Hepatocyte (in vitro differentiated cells): Measurements from ENCODE around the gene LONP2. TPM values are rescaled to one million over a fixed set of nuclear protein-coding genes. Genes with fewer than 3 reads are reported as not detected.

ENCODE experiments used
- DNase-seq: peaks from one replicate; pipeline ENCODE4 v3.0.0-alpha.2; 2016; ENCODE audit warnings: low spot score
- H2AFZ ChIP-seq: fragments of 200-600 bp; sonication (generic); 2 replicates; pipeline ENCODE4 v1.6.0; 2016; ENCODE audit warnings: antibody characterized with exemption, mild to moderate bottlenecking
- H3K27ac ChIP-seq: fragments of 200-600 bp; sonication (generic); 2 replicates; pipeline ENCODE4 v1.5.1; 2016; ENCODE audit warnings: mild to moderate bottlenecking
- H3K27me3 ChIP-seq: fragments of 200-600 bp; sonication (generic); 2 replicates; pipeline ENCODE4 v1.6.1; 2016
- H3K36me3 ChIP-seq: fragments of 200-600 bp; sonication (generic); replicated peaks from 2 replicates; pipeline ENCODE4 v1.5.1; 2016; ENCODE audit warnings: low read depth; ENCODE audit not compliant: insufficient read depth
- H3K4me1 ChIP-seq: fragments of 200-600 bp; sonication (generic); 2 replicates; pipeline ENCODE4 v1.5.1; 2016; ENCODE audit warnings: mild to moderate bottlenecking, moderate library complexity; ENCODE audit not compliant: insufficient read depth
- H3K4me2 ChIP-seq: fragments of 200-600 bp; sonication (generic); 2 replicates; pipeline ENCODE4 v1.6.0; 2016
- H3K4me3 ChIP-seq: fragments of 200-600 bp; sonication (generic); 2 replicates; pipeline ENCODE4 v1.5.1; 2016; ENCODE audit warnings: mild to moderate bottlenecking
- H3K79me2 ChIP-seq: fragments of 200-600 bp; sonication (generic); 2 replicates; pipeline ENCODE4 v1.6.0; 2017; ENCODE audit warnings: mild to moderate bottlenecking
- H3K9me2 ChIP-seq: fragments of 200-600 bp; sonication (generic); replicated peaks from 2 replicates; pipeline ENCODE4 v1.6.0; 2017; ENCODE audit warnings: mild to moderate bottlenecking; ENCODE audit not compliant: insufficient read depth
- H3K9me3 ChIP-seq: fragments of 200-600 bp; sonication (generic); 2 replicates; pipeline ENCODE4 v1.5.1; 2016; ENCODE audit warnings: low read depth, mild to moderate bottlenecking
- H4K20me1 ChIP-seq: fragments of 200-600 bp; sonication (generic); 2 replicates; pipeline ENCODE4 v1.6.0; 2016; ENCODE audit warnings: mild to moderate bottlenecking; ENCODE audit not compliant: insufficient read depth, poor library complexity, severe bottlenecking
- EZH2 ChIP-seq: fragments of 200-600 bp; sonication (generic); IDR thresholded peaks from 2 replicates; pipeline ENCODE4 v1.6.1; 2016; ENCODE audit warnings: antibody characterized with exemption, mild to moderate bottlenecking, borderline replicate concordance
- EZH2phosphoT487 ChIP-seq: fragments of 200-600 bp; sonication (generic); IDR thresholded peaks from one replicate; pipeline ENCODE4 v1.6.1; 2018; ENCODE audit warnings: antibody characterized with exemption, mild to moderate bottlenecking, low read depth, moderate library complexity; ENCODE audit not compliant: unreplicated experiment, severe bottlenecking
- WGBS: methylation state at CpG from one replicate; pipeline ENCODE4 v1.1.6; 2016; ENCODE audit warnings: low lambda C conversion rate; ENCODE audit errors: missing lambda C conversion rate; 5-methylcytosine and 5-hydroxymethylcytosine counted together
- polyA plus RNA-seq: library from polyadenylated mRNA; unstranded; fragments of >200 nt; fragmentation: Nextera tagmentation; extraction: Ambion mirVana; gene quantifications from 2 replicates; pipeline ENCODE4 v1.2.1, GENCODE V29; 2016
- total RNA-seq: library from RNA; depleted of rRNA; stranded (reverse); fragments of >200 nt; gene quantifications from 2 replicates; pipeline ENCODE4 v1.2.3, GENCODE V29; 2014
- TF ChIP-seq, protein P1 (sequence below): fragments of 200-600 bp; sonication (generic); IDR thresholded peaks from 2 replicates; pipeline ENCODE4 v1.5.1; 2016; ENCODE audit warnings: antibody characterized with exemption, mild to moderate bottlenecking; ENCODE audit not compliant: poor library complexity

The LONP2 gene
- total and polyA plus RNA-seq, 2 experiments from 2014 or later, result 30.1 to 56.8 TPM

GRCh38 chr16:48291303-48291702 lies 47.2 kb downstream of the LONP2 start:
- DNase-seq, result no peak
- Histone ChIP-seq H3K36me3 (peaks cover 6% of the 10 kb centered on the region), H4K20me1 (no peaks in the 10 kb centered on the region), H3K27ac (no peak overlapping the region), H3K4me2 (no peak overlapping the region), H2AFZ (no peak overlapping the region), H3K9me3 (peaks cover 6% of the 10 kb centered on the region), H3K27me3 (no peaks in the 10 kb centered on the region), H3K9me2 (no peaks in the 10 kb centered on the region), H3K4me1 (peaks cover 7% of the 10 kb centered on the region), H3K4me3 (no peak overlapping the region), H3K79me2 (peaks cover 27% of the 10 kb centered on the region)
- TF ChIP-seq EZH2 (no peak), EZH2phosphoT487 (no peak)
- TF ChIP-seq, protein P1, sequence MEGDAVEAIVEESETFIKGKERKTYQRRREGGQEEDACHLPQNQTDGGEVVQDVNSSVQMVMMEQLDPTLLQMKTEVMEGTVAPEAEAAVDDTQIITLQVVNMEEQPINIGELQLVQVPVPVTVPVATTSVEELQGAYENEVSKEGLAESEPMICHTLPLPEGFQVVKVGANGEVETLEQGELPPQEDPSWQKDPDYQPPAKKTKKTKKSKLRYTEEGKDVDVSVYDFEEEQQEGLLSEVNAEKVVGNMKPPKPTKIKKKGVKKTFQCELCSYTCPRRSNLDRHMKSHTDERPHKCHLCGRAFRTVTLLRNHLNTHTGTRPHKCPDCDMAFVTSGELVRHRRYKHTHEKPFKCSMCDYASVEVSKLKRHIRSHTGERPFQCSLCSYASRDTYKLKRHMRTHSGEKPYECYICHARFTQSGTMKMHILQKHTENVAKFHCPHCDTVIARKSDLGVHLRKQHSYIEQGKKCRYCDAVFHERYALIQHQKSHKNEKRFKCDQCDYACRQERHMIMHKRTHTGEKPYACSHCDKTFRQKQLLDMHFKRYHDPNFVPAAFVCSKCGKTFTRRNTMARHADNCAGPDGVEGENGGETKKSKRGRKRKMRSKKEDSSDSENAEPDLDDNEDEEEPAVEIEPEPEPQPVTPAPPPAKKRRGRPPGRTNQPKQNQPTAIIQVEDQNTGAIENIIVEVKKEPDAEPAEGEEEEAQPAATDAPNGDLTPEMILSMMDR, result no peak
- WGBS, result 95% methylated on average over 3 of the region's 3 CpGs

DNA sequence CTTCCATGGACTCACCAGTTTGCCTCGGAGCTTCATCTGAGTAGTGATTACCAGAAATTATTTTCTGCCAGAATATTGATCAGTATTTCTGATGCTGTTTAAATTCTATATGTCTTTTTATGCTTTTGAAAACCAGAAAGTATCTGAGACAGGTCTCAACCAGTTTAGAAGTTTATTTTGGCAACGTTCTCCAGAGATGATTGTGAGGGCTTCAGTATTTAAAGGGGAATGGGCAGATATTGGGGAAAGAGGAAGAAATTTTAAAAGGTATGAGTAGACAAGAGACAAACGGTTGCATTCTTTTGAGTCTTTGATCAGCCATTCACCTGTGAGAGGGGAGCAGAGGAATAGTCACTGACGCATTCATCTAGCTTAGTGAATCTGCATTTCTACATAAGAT lies 47.7 kb downstream of the LONP2 start:
- H2AFZ ChIP-seq, result no peak overlapping the region
- no peak overlapping the region for H3K4me2 ChIP-seq

GRCh38 chr16:48292452-48292851 lies 48.4 kb downstream of the LONP2 start:
- Histone ChIP-seq H3K27ac (no peak overlapping the region), H3K27me3 (no peaks in the 10 kb centered on the region), H2AFZ (no peak overlapping the region), H3K36me3 (no peaks in the 10 kb centered on the region), H3K9me3 (no peaks in the 10 kb centered on the region), H3K4me2 (no peak overlapping the region), H3K79me2 (peaks cover 19% of the 10 kb centered on the region), H3K4me1 (peaks cover 7% of the 10 kb centered on the region), H3K4me3 (no peak overlapping the region), H4K20me1 (no peaks in the 10 kb centered on the region), H3K9me2 (no peaks in the 10 kb centered on the region)
- WGBS, result 80% methylated on average over 2 of the region's 2 CpGs
- TF ChIP-seq EZH2 (no peak), EZH2phosphoT487 (no peak)
- TF ChIP-seq, protein P1, result no peak
- no peak for DNase-seq

More for the DNA sequence above, 47.7 kb downstream of the LONP2 start:
- 90% methylated on average over 4 of the region's 4 CpGs for WGBS
- Histone ChIP-seq H3K9me2 (no peaks in the 10 kb centered on the region), H4K20me1 (no peaks in the 10 kb centered on the region), H3K27me3 (no peaks in the 10 kb centered on the region), H3K27ac (no peak overlapping the region), H3K9me3 (peaks cover 6% of the 10 kb centered on the region), H3K4me1 (peaks cover 7% of the 10 kb centered on the region), H3K4me3 (no peak overlapping the region), H3K36me3 (peaks cover 6% of the 10 kb centered on the region), H3K79me2 (peaks cover 24% of the 10 kb centered on the region)
- DNase-seq, result no peak
- TF ChIP-seq EZH2phosphoT487, result no peak
- TF ChIP-seq, protein P1, result no peak

DNA sequence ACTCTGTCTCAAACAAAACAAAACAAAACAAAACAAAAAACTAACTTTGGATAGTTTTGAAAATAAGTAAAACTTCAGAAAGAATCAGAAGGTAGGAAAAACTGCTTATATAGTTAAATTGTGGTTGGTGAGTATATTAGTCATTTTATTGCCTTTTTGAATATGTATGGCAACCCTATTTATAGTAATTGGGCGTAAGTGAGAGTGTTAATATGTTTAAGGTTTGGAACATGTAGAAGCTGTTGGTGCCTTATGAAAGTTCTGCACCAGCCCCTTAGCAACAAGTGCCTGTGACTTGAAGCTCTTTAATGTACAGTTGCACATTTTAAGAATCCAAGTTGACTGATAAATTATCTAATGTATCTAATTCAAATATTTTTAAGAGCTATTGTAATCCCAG lies 50.6 kb downstream of the LONP2 start:
- Histone ChIP-seq H3K9me3 (no peaks in the 10 kb centered on the region), H3K27me3 (no peaks in the 10 kb centered on the region), H3K4me2 (no peak overlapping the region), H3K4me3 (no peak overlapping the region), H3K4me1 (peaks cover 7% of the 10 kb centered on the region), H3K79me2 (peaks cover 10% of the 10 kb centered on the region), H3K9me2 (no peaks in the 10 kb centered on the region), H2AFZ (no peak overlapping the region), H3K27ac (no peak overlapping the region), H3K36me3 (no peaks in the 10 kb centered on the region), H4K20me1 (no peaks in the 10 kb centered on the region)
- TF ChIP-seq, protein P1, result no peak
- no peak for TF ChIP-seq EZH2phosphoT487
- TF ChIP-seq EZH2, result no peak
- no peak for DNase-seq
- 95% methylated on average over 1 of the region's 1 CpG for WGBS
